ENCODE results near the gene MRPL48.

GRCh38 chr11:73755670-73756069, 32.0 kb upstream of the MRPL48 start:
- TF ChIP-seq CTCF (IDR thresholded peaks at IDR 0.05 in 2 of 3, conservative IDR thresholded peaks at IDR 0.05 in 1 of 3; ENCODE audit: borderline replicate concordance in 1 of 3, insufficient read depth in 1 of 3, low read depth in 2 of 3, low read length in 2 of 3) (no peak), ATF3 (IDR thresholded peaks at IDR 0.05) (no peak), SIN3A (IDR thresholded peaks at IDR 0.05; ENCODE audit: low read depth) (no peak), CBX3 (IDR thresholded peaks at IDR 0.05; ENCODE audit: low read depth) (no peak), POLR2A (IDR thresholded peaks at IDR 0.05; ENCODE audit: borderline replicate concordance, extremely low read depth, insufficient read depth, insufficient read length) (no peak), YY1 (IDR thresholded peaks at IDR 0.05; ENCODE audit: extremely low read depth, insufficient replicate concordance, low read depth, low read length) (no peak), REST (IDR thresholded peaks at IDR 0.05; ENCODE audit: low read depth) (no peak)
